AG09309 (cell line): Measurements from ENCODE around the gene OBP2B.
"Not testable (repeated sequence)": the region's sequence is repeated elsewhere in the genome, so short reads cannot be mapped to it uniquely, and the experiment has no call there.

ENCODE experiments used
- DNase-seq: peaks from one replicate; pipeline ENCODE4 v3.0.0-alpha.2; 2010; ENCODE audit warnings: low read depth
- H3K4me3 ChIP-seq: 2 replicates; pipeline ENCODE4 v1.5.1; 2011; ENCODE audit warnings: mild to moderate bottlenecking, low read depth, low read length, moderate library complexity; ENCODE audit not compliant: control insufficient read depth
- TF ChIP-seq, protein P1 (sequence below): IDR thresholded peaks from 2 replicates; pipeline ENCODE4 v1.5.1; 2011; ENCODE audit warnings: mild to moderate bottlenecking, low read depth, low read length, inconsistent platforms; ENCODE audit not compliant: insufficient read depth, control insufficient read depth; ENCODE audit errors: missing control alignments

The OBP2B gene

GRCh38 chr9:133180953-133181352, 28.1 kb downstream of the OBP2B start:
- no peak for DNase-seq
- no peak overlapping the region for H3K4me3 ChIP-seq
- TF ChIP-seq, protein P1, sequence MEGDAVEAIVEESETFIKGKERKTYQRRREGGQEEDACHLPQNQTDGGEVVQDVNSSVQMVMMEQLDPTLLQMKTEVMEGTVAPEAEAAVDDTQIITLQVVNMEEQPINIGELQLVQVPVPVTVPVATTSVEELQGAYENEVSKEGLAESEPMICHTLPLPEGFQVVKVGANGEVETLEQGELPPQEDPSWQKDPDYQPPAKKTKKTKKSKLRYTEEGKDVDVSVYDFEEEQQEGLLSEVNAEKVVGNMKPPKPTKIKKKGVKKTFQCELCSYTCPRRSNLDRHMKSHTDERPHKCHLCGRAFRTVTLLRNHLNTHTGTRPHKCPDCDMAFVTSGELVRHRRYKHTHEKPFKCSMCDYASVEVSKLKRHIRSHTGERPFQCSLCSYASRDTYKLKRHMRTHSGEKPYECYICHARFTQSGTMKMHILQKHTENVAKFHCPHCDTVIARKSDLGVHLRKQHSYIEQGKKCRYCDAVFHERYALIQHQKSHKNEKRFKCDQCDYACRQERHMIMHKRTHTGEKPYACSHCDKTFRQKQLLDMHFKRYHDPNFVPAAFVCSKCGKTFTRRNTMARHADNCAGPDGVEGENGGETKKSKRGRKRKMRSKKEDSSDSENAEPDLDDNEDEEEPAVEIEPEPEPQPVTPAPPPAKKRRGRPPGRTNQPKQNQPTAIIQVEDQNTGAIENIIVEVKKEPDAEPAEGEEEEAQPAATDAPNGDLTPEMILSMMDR: no peak

- TF ChIP-seq, protein P1: no peak
- H3K4me3 ChIP-seq: no peak overlapping the region
- DNase-seq: no peak
Measured at GRCh38 chr9:133173056-133173455, 36.0 kb downstream of the OBP2B start.

GRCh38 chr9:133171161-133171961, 37.7 kb downstream of the OBP2B start:
- no peak for DNase-seq
- no peak overlapping the region for H3K4me3 ChIP-seq
- TF ChIP-seq, protein P1: no peak

GRCh38 chr9:133170716-133171115, 38.3 kb downstream of the OBP2B start:
- TF ChIP-seq, protein P1: no peak
- DNase-seq: no peak

GRCh38 chr9:133169687-133170086, 39.4 kb downstream of the OBP2B start:
- not testable (repeated sequence) for H3K4me3 ChIP-seq, DNase-seq

More at GRCh38 chr9:133170716-133171115, 38.3 kb downstream of the OBP2B start:
- no peak overlapping the region for H3K4me3 ChIP-seq

- no peak overlapping the region for H3K4me3 ChIP-seq
- no peak for DNase-seq
- TF ChIP-seq, protein P1: no peak
Measured at GRCh38 chr9:133169102-133169501, 39.9 kb downstream of the OBP2B start.

DNA sequence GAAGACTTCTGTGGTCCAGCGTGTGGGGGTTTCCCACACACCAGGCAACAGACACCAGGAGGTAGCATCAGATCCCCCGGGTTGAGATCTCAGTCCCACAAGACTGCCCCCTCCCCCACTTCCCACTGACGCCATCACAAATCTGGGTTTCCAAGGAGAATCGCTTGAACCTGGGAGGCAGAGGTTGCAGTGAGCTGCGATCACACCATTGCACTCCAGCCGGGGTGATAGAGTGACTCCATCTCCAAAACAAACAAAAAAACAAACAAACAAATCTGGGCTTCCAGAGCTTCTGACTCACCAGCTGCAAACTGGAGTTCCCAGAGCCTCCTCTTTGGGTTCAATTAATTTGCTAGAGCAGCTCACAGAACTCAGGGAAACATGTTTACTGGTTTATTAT, 40.6 kb downstream of the OBP2B start:
- TF ChIP-seq, protein P1: no peak
- no peak for DNase-seq
- no peak overlapping the region for H3K4me3 ChIP-seq
